ENCODE measurements around the gene SLC25A41. TPM values are rescaled to one million over a fixed set of nuclear protein-coding genes. Genes with fewer than 3 reads are reported as not detected.

The SLC25A41 gene
- total and polyA plus RNA-seq, 9 of the 15 experiments (the other 6 are each of a cell fraction or from before 2014, with no cell fraction given) = 0.08 to 4.2 (median 1.6) TPM

GRCh38 chr19:6425732-6426620 is 7.6 kb downstream of the SLC25A41 start (continued):
- peak; percentile 70; the same call in 1 of the 2 replicates for TF ChIP-seq NFXL1 (CRISPR knock-in tag; IDR thresholded peaks at IDR 0.05)
- TF ChIP-seq ZNF12 (CRISPR knock-in tag; IDR thresholded peaks at IDR 0.05) = peak; percentile 13; the same call in 1 of the 2 replicates
- TF ChIP-seq, protein P1, sequence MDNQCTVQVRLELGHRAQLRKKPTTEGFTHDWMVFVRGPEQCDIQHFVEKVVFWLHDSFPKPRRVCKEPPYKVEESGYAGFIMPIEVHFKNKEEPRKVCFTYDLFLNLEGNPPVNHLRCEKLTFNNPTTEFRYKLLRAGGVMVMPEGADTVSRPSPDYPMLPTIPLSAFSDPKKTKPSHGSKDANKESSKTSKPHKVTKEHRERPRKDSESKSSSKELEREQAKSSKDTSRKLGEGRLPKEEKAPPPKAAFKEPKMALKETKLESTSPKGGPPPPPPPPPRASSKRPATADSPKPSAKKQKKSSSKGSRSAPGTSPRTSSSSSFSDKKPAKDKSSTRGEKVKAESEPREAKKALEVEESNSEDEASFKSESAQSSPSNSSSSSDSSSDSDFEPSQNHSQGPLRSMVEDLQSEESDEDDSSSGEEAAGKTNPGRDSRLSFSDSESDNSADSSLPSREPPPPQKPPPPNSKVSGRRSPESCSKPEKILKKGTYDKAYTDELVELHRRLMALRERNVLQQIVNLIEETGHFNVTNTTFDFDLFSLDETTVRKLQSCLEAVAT (IDR thresholded peaks at IDR 0.05) = peak in 1 of 2 experiments; percentile 81; a peak in 2 of 4 replicates
- no peak for TF ChIP-seq MAFK (IDR thresholded peaks at IDR 0.05; ENCODE audit: low read length)
- peak; percentile 35; the same call in 1 of the 2 replicates for TF ChIP-seq SUPT5H (IDR thresholded peaks at IDR 0.05)
- no peak for TF ChIP-seq PPARD (CRISPR knock-in tag; IDR thresholded peaks at IDR 0.05)
- no peak for TF ChIP-seq ZNF778 (CRISPR knock-in tag; IDR thresholded peaks at IDR 0.05)
- TF ChIP-seq ZEB2 (IDR thresholded peaks at IDR 0.05) = no peak
- TF ChIP-seq, protein P2, sequence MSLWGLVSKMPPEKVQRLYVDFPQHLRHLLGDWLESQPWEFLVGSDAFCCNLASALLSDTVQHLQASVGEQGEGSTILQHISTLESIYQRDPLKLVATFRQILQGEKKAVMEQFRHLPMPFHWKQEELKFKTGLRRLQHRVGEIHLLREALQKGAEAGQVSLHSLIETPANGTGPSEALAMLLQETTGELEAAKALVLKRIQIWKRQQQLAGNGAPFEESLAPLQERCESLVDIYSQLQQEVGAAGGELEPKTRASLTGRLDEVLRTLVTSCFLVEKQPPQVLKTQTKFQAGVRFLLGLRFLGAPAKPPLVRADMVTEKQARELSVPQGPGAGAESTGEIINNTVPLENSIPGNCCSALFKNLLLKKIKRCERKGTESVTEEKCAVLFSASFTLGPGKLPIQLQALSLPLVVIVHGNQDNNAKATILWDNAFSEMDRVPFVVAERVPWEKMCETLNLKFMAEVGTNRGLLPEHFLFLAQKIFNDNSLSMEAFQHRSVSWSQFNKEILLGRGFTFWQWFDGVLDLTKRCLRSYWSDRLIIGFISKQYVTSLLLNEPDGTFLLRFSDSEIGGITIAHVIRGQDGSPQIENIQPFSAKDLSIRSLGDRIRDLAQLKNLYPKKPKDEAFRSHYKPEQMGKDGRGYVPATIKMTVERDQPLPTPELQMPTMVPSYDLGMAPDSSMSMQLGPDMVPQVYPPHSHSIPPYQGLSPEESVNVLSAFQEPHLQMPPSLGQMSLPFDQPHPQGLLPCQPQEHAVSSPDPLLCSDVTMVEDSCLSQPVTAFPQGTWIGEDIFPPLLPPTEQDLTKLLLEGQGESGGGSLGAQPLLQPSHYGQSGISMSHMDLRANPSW (CRISPR knock-in tag; IDR thresholded peaks at IDR 0.05) = 0 out of 2 replicates have a peak, but pooled peaks have one; percentile 2
- no peak for TF ChIP-seq NR4A1 (CRISPR knock-in tag; IDR thresholded peaks at IDR 0.05)
- peak; percentile 93 for TF ChIP-seq NR4A1 (tag; IDR thresholded peaks at IDR 0.05)
- no peak; the same call in 1 of the 2 replicates for TF ChIP-seq DIDO1 (tag; IDR thresholded peaks at IDR 0.05; ENCODE audit: low read depth)
- no peak for TF ChIP-seq CREB1 (IDR thresholded peaks at IDR 0.05)
- TF ChIP-seq CREB1 (CRISPR knock-in tag; IDR thresholded peaks at IDR 0.05) = no peak
- 0 out of 2 replicates have a peak, but pooled peaks have one; percentile 1 for TF ChIP-seq ZNF707 (CRISPR knock-in tag; conservative IDR thresholded peaks at IDR 0.05)
- TF ChIP-seq, protein P3, sequence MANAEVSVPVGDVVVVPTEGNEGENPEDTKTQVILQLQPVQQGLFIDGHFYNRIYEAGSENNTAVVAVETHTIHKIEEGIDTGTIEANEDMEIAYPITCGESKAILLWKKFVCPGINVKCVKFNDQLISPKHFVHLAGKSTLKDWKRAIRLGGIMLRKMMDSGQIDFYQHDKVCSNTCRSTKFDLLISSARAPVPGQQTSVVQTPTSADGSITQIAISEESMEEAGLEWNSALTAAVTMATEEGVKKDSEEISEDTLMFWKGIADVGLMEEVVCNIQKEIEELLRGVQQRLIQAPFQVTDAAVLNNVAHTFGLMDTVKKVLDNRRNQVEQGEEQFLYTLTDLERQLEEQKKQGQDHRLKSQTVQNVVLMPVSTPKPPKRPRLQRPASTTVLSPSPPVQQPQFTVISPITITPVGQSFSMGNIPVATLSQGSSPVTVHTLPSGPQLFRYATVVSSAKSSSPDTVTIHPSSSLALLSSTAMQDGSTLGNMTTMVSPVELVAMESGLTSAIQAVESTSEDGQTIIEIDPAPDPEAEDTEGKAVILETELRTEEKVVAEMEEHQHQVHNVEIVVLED (CRISPR knock-in tag; IDR thresholded peaks at IDR 0.05) = no peak
- TF ChIP-seq PHF20 (IDR thresholded peaks at IDR 0.05; ENCODE audit: partially characterized antibody) = peak; percentile 52
- TF ChIP-seq CBX3 (IDR thresholded peaks at IDR 0.05; ENCODE audit: borderline replicate concordance in 1 of 2, low read length in 2 of 2) = peak in 1 of 2 experiments; percentile 70; a peak in 1 of 3 replicates
